22Rv1 (cell line): ENCODE results near the gene ILRUN.

ENCODE experiments used
- ZFX ChIP-seq: fragments of 450-650 bp; IDR thresholded peaks from 2 replicates; pipeline ENCODE4 v1.6.1; 2017; ENCODE audit warnings: antibody characterized with exemption, borderline replicate concordance
- TF ChIP-seq, protein P1 (sequence below): fragments of 450-650 bp; IDR thresholded peaks from 2 replicates; pipeline ENCODE4 v1.5.1; 2017; ENCODE audit warnings: mild to moderate bottlenecking

DNA sequence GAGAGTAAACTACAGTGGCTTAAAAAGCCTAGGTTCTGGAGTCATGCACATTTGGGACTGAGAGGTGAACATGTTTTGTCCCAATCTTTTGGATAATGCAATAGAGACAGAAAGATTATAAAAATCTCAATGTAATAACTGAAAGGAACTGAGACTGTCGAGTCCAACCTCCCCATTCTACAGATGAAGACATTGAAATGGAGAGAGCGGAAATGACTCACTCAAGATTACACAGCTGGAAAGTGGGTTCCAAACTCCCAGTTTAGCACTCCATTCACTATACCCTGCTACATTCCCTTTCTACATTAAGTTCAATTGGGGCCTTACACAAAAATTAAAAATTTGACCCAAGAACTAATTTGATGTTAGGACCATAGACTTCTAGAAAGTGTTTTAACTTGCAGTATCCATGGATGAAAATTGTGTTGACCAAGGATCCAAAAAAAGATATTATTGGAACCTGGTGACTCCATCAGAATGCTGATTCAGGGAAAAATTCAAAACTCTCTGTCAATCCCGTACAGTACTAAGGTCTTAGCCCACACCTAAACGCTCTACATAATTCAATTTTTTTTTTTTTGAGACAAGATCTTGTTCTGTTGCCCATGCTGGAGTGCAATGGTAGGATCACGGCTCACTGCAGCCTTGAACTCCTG, 1.5 kb upstream of the ILRUN start:
- TF ChIP-seq, protein P1, sequence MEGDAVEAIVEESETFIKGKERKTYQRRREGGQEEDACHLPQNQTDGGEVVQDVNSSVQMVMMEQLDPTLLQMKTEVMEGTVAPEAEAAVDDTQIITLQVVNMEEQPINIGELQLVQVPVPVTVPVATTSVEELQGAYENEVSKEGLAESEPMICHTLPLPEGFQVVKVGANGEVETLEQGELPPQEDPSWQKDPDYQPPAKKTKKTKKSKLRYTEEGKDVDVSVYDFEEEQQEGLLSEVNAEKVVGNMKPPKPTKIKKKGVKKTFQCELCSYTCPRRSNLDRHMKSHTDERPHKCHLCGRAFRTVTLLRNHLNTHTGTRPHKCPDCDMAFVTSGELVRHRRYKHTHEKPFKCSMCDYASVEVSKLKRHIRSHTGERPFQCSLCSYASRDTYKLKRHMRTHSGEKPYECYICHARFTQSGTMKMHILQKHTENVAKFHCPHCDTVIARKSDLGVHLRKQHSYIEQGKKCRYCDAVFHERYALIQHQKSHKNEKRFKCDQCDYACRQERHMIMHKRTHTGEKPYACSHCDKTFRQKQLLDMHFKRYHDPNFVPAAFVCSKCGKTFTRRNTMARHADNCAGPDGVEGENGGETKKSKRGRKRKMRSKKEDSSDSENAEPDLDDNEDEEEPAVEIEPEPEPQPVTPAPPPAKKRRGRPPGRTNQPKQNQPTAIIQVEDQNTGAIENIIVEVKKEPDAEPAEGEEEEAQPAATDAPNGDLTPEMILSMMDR, result no peak
- no peak for TF ChIP-seq ZFX
